Lower lobe of right lung (tissue), 2 donors: ENCODE measurements around the gene PACRG. TPM values are rescaled to one million over a fixed set of nuclear protein-coding genes. Genes with fewer than 3 reads are reported as not detected.
A peak's percentile ranks its signal among the peaks of the same experiment; 100 is the strongest.

Experiments
- ATAC-seq, 2 donors: fragments of 200-7000 bp; cut with Tn5 transposase; one replicate each; pipeline ENCODE4 v1.9.1; 2020 to 2022; ENCODE audit warnings: mild to moderate bottlenecking in 2 of 2, moderate library complexity in 2 of 2
- DNase-seq: peaks from one replicate; pipeline ENCODE4 v3.0.0-alpha.2; 2020
- H3K27ac ChIP-seq: fragments of 200-600 bp; one replicate; pipeline ENCODE4 v1.8.0; 2022
- H3K27me3 ChIP-seq: fragments of 200-600 bp; one replicate; pipeline ENCODE4 v1.8.0; 2022; ENCODE audit warnings: low read depth
- H3K36me3 ChIP-seq: fragments of 200-600 bp; one replicate; pipeline ENCODE4 v1.8.0; 2022; ENCODE audit warnings: mild to moderate bottlenecking
- H3K4me1 ChIP-seq: fragments of 200-600 bp; one replicate; pipeline ENCODE4 v1.8.0; 2022
- H3K4me3 ChIP-seq: fragments of 200-600 bp; one replicate; pipeline ENCODE4 v1.8.0; 2022; ENCODE audit warnings: mild to moderate bottlenecking
- H3K9me3 ChIP-seq: fragments of 200-600 bp; one replicate; pipeline ENCODE4 v1.8.0; 2022
- CTCF ChIP-seq: fragments of 200-600 bp; IDR thresholded peaks from one replicate; pipeline ENCODE4 v1.8.0; 2022; ENCODE audit warnings: antibody characterized with exemption, mild to moderate bottlenecking
- intact Hi-C: fragments of 100-400 bp; cut with DNase I; formaldehyde crosslinking; loops from one replicate; pipeline ENCODE4 v1.11.0; 2022
- total RNA-seq: library from RNA; stranded (reverse); fragmentation: NEBNext Ultra II Directional; extraction: Animal tissue kit (Norgen Biotek cat#: 25700); gene quantifications from one replicate; pipeline ENCODE4 v1.2.1, GENCODE V29; 2021
- donor health status: DM: no; HTN: yes; CAD: no; lungs with severe emphysema.

The PACRG gene
- total RNA-seq, 1 donor from 2014 or later = 5.5 TPM

- H3K36me3 ChIP-seq = no peaks in the 10 kb centered on the region
- DNase-seq (no peak), ATAC-seq (peak in 1 of 2 donors; percentile 37)
- H3K27ac ChIP-seq = no peak overlapping the region
- H3K4me1 ChIP-seq = no peaks in the 10 kb centered on the region
- intact Hi-C loops = no loop called here
- H3K9me3 ChIP-seq = no peaks in the 10 kb centered on the region
- no peak overlapping the region for H3K4me3 ChIP-seq
- no peak for TF ChIP-seq CTCF
- H3K27me3 ChIP-seq = no peaks in the 10 kb centered on the region
These were observed 512.0 kb downstream of the PACRG start for GRCh38 chr6:163239572-163240340.

- DNase-seq (no peak), ATAC-seq (no peak)
- intact Hi-C loops = no loop called here
- H3K27me3 ChIP-seq = no peaks in the 10 kb centered on the region
- no peaks in the 10 kb centered on the region for H3K4me1 ChIP-seq
- no peaks in the 10 kb centered on the region for H3K9me3 ChIP-seq
- no peak overlapping the region for H3K27ac ChIP-seq
- no peak overlapping the region for H3K4me3 ChIP-seq
- no peaks in the 10 kb centered on the region for H3K36me3 ChIP-seq
- no peak for TF ChIP-seq CTCF
These were observed 512.8 kb downstream of the PACRG start for GRCh38 chr6:163240556-163240955.

- no peak for ATAC-seq
- DNase-seq = no peak
- intact Hi-C loops = no loop called here
These were observed 513.9 kb downstream of the PACRG start for GRCh38 chr6:163241683-163242082.

GRCh38 chr6:163243083-163243482, 515.3 kb downstream of the PACRG start:
- no peaks in the 10 kb centered on the region for H3K9me3 ChIP-seq
- no peak overlapping the region for H3K27ac ChIP-seq
- no peak for TF ChIP-seq CTCF
- H3K27me3 ChIP-seq = no peaks in the 10 kb centered on the region
- DNase-seq = no peak
- intact Hi-C loops = no loop called here
- no peaks in the 10 kb centered on the region for H3K4me1 ChIP-seq
- no peaks in the 10 kb centered on the region for H3K36me3 ChIP-seq
- peak in 1 of 2 donors; percentile 21 for ATAC-seq
- H3K4me3 ChIP-seq = no peak overlapping the region

More at GRCh38 chr6:163241683-163242082, 513.9 kb downstream of the PACRG start:
- Histone ChIP-seq H3K9me3 (no peaks in the 10 kb centered on the region), H3K4me3 (no peak overlapping the region), H3K27ac (no peak overlapping the region), H3K4me1 (no peaks in the 10 kb centered on the region), H3K27me3 (no peaks in the 10 kb centered on the region), H3K36me3 (no peaks in the 10 kb centered on the region)
- no peak for TF ChIP-seq CTCF

GRCh38 chr6:163243692-163244589, 516.2 kb downstream of the PACRG start:
- Histone ChIP-seq H3K27ac (no peak overlapping the region), H3K36me3 (no peaks in the 10 kb centered on the region), H3K27me3 (no peaks in the 10 kb centered on the region), H3K9me3 (no peaks in the 10 kb centered on the region), H3K4me3 (no peak overlapping the region), H3K4me1 (no peaks in the 10 kb centered on the region)
- ATAC-seq = no peak
- TF ChIP-seq CTCF = no peak
- intact Hi-C loops = no loop called here
- DNase-seq = no peak
